Activated T-helper 1 cell treated with anti-CD3 and anti-CD28 coated beads, Interleukin-12 subunit alpha, Interleukin-12 subunit beta, Interleukin-2, Interleukin-4 antibody, amounts not matched to agents 30 ng/mL and 10 ng/mL and 1 ng/mL, durations not matched to agents 14 hours and 24 hours and 36 hours (primary cell): Measurements from ENCODE around the gene ISX. TPM values are rescaled to one million over a fixed set of nuclear protein-coding genes. Genes with fewer than 3 reads are reported as not detected.
"Not testable (repeated sequence)": the region's sequence is repeated elsewhere in the genome, so short reads cannot be mapped to it uniquely, and the experiment has no call there.

Source experiments
- DNase-seq: peaks from one replicate; pipeline ENCODE4 v3.0.0; 2021; ENCODE audit warnings: low spot score
- H3K27ac Mint-ChIP-seq: one replicate; pipeline ENCODE4 v1.8.0; 2021; ENCODE audit warnings: mild to moderate bottlenecking, mixed read lengths
- H3K27me3 Mint-ChIP-seq: one replicate; pipeline ENCODE4 v1.8.0; 2022; ENCODE audit warnings: mild to moderate bottlenecking, moderate library complexity, mixed read lengths; ENCODE audit not compliant: insufficient read depth
- H3K36me3 Mint-ChIP-seq: one replicate; pipeline ENCODE4 v1.8.0; 2021; ENCODE audit warnings: low read depth, mixed read lengths
- H3K4me1 Mint-ChIP-seq: one replicate; pipeline ENCODE4 v1.8.0; 2021; ENCODE audit warnings: low read depth, mixed read lengths
- H3K4me3 Mint-ChIP-seq: one replicate; pipeline ENCODE4 v1.8.0; 2021; ENCODE audit warnings: mild to moderate bottlenecking, moderate library complexity, mixed read lengths
- H3K9me3 Mint-ChIP-seq: one replicate; pipeline ENCODE4 v1.8.0; 2021; ENCODE audit warnings: mixed read lengths
- intact Hi-C: fragments of 100-400 bp; cut with micrococcal nuclease; formaldehyde crosslinking; loops from one replicate; pipeline ENCODE4 v1.15.1; 2024
- total RNA-seq: library from RNA; stranded (reverse); gene quantifications from 2 replicates; pipeline ENCODE4 v1.2.3, GENCODE V29; 2022

The ISX gene
- not detected in 2 replicates for total RNA-seq

- Mint-ChIP-seq H3K4me3 (no peak within 1 kb of the TSS), H3K9me3 (no peaks in the 10 kb centered on the region), H3K4me1 (peaks cover 8% of the 10 kb centered on the region), H3K36me3 (no peaks in the 10 kb centered on the region), H3K27ac (no peak within 1 kb of the TSS), H3K27me3 (peaks cover 3% of the 10 kb centered on the region)
- intact Hi-C loops, result no loop called here
- DNase-seq, result no peak
Observed at GRCh38 chr22:35065796-35066218, at the start of gene ISX. Gene ISX, plus strand, starts transcription at chr22:35066158. Its CDS starts 930 bp downstream, at chr22:35067088.

GRCh38 chr22:35016909-35017308, 49.0 kb upstream of the ISX start:
- Mint-ChIP-seq H3K9me3 (no peaks in the 10 kb centered on the region), H3K4me1 (no peaks in the 10 kb centered on the region), H3K36me3 (no peaks in the 10 kb centered on the region), H3K27me3 (peaks cover 2% of the 10 kb centered on the region), H3K27ac (no peak overlapping the region), H3K4me3 (no peak overlapping the region)
- DNase-seq, result no peak
- intact Hi-C loops, result no loop called here

GRCh38 chr22:35018995-35019394, 47.0 kb upstream of the ISX start:
- H3K9me3 Mint-ChIP-seq, result no peaks in the 10 kb centered on the region
- no peaks in the 10 kb centered on the region for H3K36me3 Mint-ChIP-seq
- no peak overlapping the region for H3K4me3 Mint-ChIP-seq
- H3K4me1 Mint-ChIP-seq, result peaks cover 3% of the 10 kb centered on the region
- DNase-seq, result no peak
- H3K27ac Mint-ChIP-seq, result no peak overlapping the region
- intact Hi-C loops, result no loop called here
- peaks cover 2% of the 10 kb centered on the region for H3K27me3 Mint-ChIP-seq

GRCh38 chr22:35020517-35020916, 45.4 kb upstream of the ISX start:
- no peak overlapping the region for H3K27ac Mint-ChIP-seq
- no peak for DNase-seq
- H3K9me3 Mint-ChIP-seq, result no peaks in the 10 kb centered on the region
- peaks cover 6% of the 10 kb centered on the region for H3K4me1 Mint-ChIP-seq
- no peaks in the 10 kb centered on the region for H3K36me3 Mint-ChIP-seq
- intact Hi-C loops, result loop anchor here (5.0 to 10.0 kb wide), 2 partner anchors 606 to 1718 kb away; no protein-coding TSS in a partner anchor
- H3K27me3 Mint-ChIP-seq, result peaks cover 2% of the 10 kb centered on the region
- no peak overlapping the region for H3K4me3 Mint-ChIP-seq

- intact Hi-C loops, result loop anchor here (5.0 to 10.0 kb wide), 2 partner anchors 606 to 1719 kb away; no protein-coding TSS in a partner anchor
- H3K9me3 Mint-ChIP-seq, result no peaks in the 10 kb centered on the region
- peaks cover 6% of the 10 kb centered on the region for H3K4me1 Mint-ChIP-seq
- no peaks in the 10 kb centered on the region for H3K36me3 Mint-ChIP-seq
- DNase-seq, result no peak
- no peak overlapping the region for H3K4me3 Mint-ChIP-seq
- H3K27ac Mint-ChIP-seq, result no peak overlapping the region
- peaks cover 2% of the 10 kb centered on the region for H3K27me3 Mint-ChIP-seq
Observed at GRCh38 chr22:35021161-35021560, 44.8 kb upstream of the ISX start.

GRCh38 chr22:35022291-35022690, 43.7 kb upstream of the ISX start:
- peaks cover 6% of the 10 kb centered on the region for H3K4me1 Mint-ChIP-seq
- intact Hi-C loops, result loop anchor here (5.0 to 10.0 kb wide), 2 partner anchors 607 to 1720 kb away; no protein-coding TSS in a partner anchor

GRCh38 chr22:35023692-35024363, 42.1 kb upstream of the ISX start:
- intact Hi-C loops, result loop anchor here (5.0 to 10.0 kb wide), 2 partner anchors 609 to 1722 kb away; no protein-coding TSS in a partner anchor
- Mint-ChIP-seq H3K27me3 (peaks cover 4% of the 10 kb centered on the region), H3K27ac (no peak overlapping the region), H3K4me3 (no peak overlapping the region), H3K9me3 (no peaks in the 10 kb centered on the region), H3K4me1 (peaks cover 6% of the 10 kb centered on the region), H3K36me3 (no peaks in the 10 kb centered on the region)
- DNase-seq, result peak; percentile 39

More at GRCh38 chr22:35022291-35022690, 43.7 kb upstream of the ISX start:
- H3K4me3 Mint-ChIP-seq, result no peak overlapping the region
- no peak overlapping the region for H3K27ac Mint-ChIP-seq
- H3K27me3 Mint-ChIP-seq, result peaks cover 4% of the 10 kb centered on the region
- H3K36me3 Mint-ChIP-seq, result no peaks in the 10 kb centered on the region
- no peak for DNase-seq
- no peaks in the 10 kb centered on the region for H3K9me3 Mint-ChIP-seq

- Mint-ChIP-seq H3K9me3 (no peaks in the 10 kb centered on the region), H3K27me3 (peaks cover 4% of the 10 kb centered on the region), H3K27ac (no peak overlapping the region), H3K4me3 (no peak overlapping the region), H3K36me3 (no peaks in the 10 kb centered on the region), H3K4me1 (peaks cover 6% of the 10 kb centered on the region)
- intact Hi-C loops, result loop anchor here (5.0 to 10.0 kb wide), 2 partner anchors 610 to 1722 kb away; no protein-coding TSS in a partner anchor
- DNase-seq, result no peak
Observed at GRCh38 chr22:35024364-35024692, 41.6 kb upstream of the ISX start.

- H3K36me3 Mint-ChIP-seq, H3K4me1 Mint-ChIP-seq, H3K27ac Mint-ChIP-seq, H3K27me3 Mint-ChIP-seq, DNase-seq, intact Hi-C loops, H3K9me3 Mint-ChIP-seq, H3K4me3 Mint-ChIP-seq: not testable (repeated sequence)
Observed at GRCh38 chr22:35030112-35030511, 35.8 kb upstream of the ISX start.

GRCh38 chr22:35032571-35032970, 33.4 kb upstream of the ISX start:
- no peaks in the 10 kb centered on the region for H3K27me3 Mint-ChIP-seq
- DNase-seq, result no peak
- H3K27ac Mint-ChIP-seq, result no peak overlapping the region
- no peak overlapping the region for H3K4me3 Mint-ChIP-seq
- no peaks in the 10 kb centered on the region for H3K9me3 Mint-ChIP-seq
- intact Hi-C loops, result no loop called here
- H3K36me3 Mint-ChIP-seq, result no peaks in the 10 kb centered on the region
- H3K4me1 Mint-ChIP-seq, result no peaks in the 10 kb centered on the region

GRCh38 chr22:35033635-35034296, 32.2 kb upstream of the ISX start:
- no peak for DNase-seq
- H3K27ac Mint-ChIP-seq, result no peak overlapping the region
- no peaks in the 10 kb centered on the region for H3K4me1 Mint-ChIP-seq
- no peaks in the 10 kb centered on the region for H3K9me3 Mint-ChIP-seq
- no peaks in the 10 kb centered on the region for H3K36me3 Mint-ChIP-seq
- no peaks in the 10 kb centered on the region for H3K27me3 Mint-ChIP-seq
- intact Hi-C loops, result no loop called here
- H3K4me3 Mint-ChIP-seq, result no peak overlapping the region

GRCh38 chr22:35034963-35035362, 31.0 kb upstream of the ISX start:
- peaks cover under 1% of the 10 kb centered on the region for H3K27me3 Mint-ChIP-seq
- no peak overlapping the region for H3K27ac Mint-ChIP-seq
- no peak for DNase-seq
- H3K9me3 Mint-ChIP-seq, result no peaks in the 10 kb centered on the region
- H3K4me1 Mint-ChIP-seq, result no peaks in the 10 kb centered on the region
- intact Hi-C loops, result no loop called here
- H3K4me3 Mint-ChIP-seq, result no peak overlapping the region
- H3K36me3 Mint-ChIP-seq, result no peaks in the 10 kb centered on the region

GRCh38 chr22:35037089-35037488, 28.9 kb upstream of the ISX start:
- no peaks in the 10 kb centered on the region for H3K9me3 Mint-ChIP-seq
- no peak overlapping the region for H3K27ac Mint-ChIP-seq
- no peaks in the 10 kb centered on the region for H3K36me3 Mint-ChIP-seq
- H3K4me1 Mint-ChIP-seq, result no peaks in the 10 kb centered on the region
- no peak for DNase-seq
- intact Hi-C loops, result no loop called here
- no peak overlapping the region for H3K4me3 Mint-ChIP-seq
- peaks cover 4% of the 10 kb centered on the region for H3K27me3 Mint-ChIP-seq
